Stimulated activated CD4-positive, alpha-beta T cell treated with anti-CD3 and anti-CD28 coated beads, Interleukin-2, amount 100 ng/mL, for 24 hours (primary cell): ENCODE data around the gene CELF4.

Experiments
- DNase-seq, 2 donors: peaks; one replicate each; pipeline ENCODE4 v3.0.0-alpha.2; 2020

CELF4 gene

GRCh38 chr18:37246779-37247340 lies 318.7 kb downstream of the CELF4 start:
- no peak for DNase-seq

GRCh38 chr18:37244618-37245017 lies 321.0 kb downstream of the CELF4 start:
- no peak for DNase-seq

- peak in 1 of 2 donors; percentile 4 for DNase-seq
Measured at GRCh38 chr18:37243741-37244140, 321.9 kb downstream of the CELF4 start.

DNA sequence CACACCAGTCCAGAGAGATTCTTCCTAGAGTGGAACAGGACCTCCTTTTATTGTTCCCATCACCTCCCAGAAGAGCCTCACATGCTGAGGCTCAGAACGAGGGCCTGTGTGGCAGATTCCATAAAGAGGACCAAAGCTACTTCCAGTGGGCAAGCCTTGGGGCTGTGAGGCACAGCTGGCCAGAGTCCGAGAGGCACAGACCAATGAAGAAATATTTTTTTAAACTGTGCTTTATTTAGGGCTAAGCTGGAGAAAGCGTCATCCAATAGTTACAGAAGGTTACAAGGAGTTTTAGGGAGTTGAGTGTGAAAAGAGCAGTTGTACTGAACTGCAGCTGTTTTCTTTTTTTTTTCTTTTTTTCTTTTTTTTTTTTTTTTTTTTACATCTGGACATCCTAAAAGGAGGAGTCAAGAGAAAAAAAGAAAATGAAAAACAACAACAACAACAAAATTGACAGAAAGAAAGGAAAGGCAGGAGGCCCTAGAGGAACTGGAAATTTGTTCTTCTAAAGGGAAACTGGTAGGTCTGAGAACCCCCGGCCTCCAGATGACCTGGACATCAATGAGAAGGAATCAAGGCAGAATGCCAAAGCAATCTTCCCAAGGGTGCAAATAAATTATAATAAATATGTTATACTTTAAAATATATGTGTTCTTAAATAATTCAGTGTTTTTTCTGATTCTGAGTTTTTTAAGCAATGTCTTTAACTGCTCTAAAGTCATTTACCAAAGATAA lies 322.6 kb downstream of the CELF4 start:
- no peak for DNase-seq

DNA sequence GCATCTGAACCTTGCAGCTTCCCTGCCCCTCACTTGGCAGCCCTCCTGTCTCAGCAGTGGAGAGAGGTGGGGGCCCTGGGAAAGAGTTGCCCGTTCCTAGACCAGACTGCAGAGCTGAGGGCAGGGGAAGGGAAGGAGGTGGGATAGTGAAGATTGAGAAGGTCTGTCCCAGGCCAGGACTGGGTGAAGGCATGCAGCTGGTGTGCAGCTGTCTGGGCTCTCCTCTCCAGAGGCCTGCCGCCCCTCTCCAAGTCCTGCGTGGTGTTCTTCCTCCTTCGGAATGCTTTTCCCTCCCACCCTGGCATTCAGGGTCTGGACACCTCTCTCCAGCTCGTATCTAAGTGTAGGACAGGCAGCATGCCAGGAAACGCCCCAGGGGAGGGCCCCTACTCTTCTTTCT lies 323.5 kb downstream of the CELF4 start:
- no peak for DNase-seq

GRCh38 chr18:37238282-37239108 lies 327.1 kb downstream of the CELF4 start:
- no peak for DNase-seq

- DNase-seq, result no peak
Measured at GRCh38 chr18:37235583-37235982, 330.0 kb downstream of the CELF4 start.

GRCh38 chr18:37231251-37231650 lies 334.3 kb downstream of the CELF4 start:
- no peak for DNase-seq

DNA sequence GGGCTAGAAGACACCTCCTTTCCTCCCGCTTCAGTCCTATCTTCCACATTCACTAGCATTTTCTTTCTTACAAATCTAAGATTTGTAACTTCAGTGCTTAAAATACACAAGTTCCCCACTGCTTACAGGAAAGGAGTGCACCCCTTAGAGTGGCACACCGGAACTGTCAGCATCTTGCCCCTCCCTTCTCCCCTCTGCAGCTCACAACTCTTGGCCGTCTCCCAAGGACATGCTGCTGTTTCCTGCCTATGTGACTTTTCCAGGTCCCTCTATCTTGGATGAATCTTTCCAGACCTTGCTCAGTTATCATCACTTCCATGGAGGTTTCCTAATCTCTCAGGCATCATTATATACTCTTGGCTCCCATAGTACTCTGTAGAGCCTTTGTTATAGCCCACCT lies 334.8 kb downstream of the CELF4 start:
- no peak for DNase-seq

DNA sequence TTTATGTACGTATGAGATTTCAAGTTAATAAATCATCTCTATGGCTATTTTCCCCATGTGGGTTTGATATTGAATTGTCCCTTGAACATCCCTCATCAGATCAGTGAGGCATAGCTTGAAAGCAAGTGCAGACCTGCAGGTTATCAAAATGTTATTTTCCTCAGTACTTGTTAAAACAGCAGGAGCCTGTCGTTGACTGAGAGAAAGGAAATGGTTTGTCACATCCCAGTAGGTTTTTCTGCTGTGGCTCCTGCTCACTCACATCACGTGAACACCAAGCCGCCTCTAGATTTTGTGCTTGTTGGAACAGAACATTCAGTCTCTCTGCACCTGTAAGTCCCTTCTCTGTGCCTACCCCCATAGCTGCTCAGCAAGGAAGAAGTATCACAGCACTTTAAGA lies 340.3 kb downstream of the CELF4 start:
- no peak for DNase-seq

- DNase-seq, result no peak
Measured at GRCh38 chr18:37222999-37223378, 342.6 kb downstream of the CELF4 start.

DNA sequence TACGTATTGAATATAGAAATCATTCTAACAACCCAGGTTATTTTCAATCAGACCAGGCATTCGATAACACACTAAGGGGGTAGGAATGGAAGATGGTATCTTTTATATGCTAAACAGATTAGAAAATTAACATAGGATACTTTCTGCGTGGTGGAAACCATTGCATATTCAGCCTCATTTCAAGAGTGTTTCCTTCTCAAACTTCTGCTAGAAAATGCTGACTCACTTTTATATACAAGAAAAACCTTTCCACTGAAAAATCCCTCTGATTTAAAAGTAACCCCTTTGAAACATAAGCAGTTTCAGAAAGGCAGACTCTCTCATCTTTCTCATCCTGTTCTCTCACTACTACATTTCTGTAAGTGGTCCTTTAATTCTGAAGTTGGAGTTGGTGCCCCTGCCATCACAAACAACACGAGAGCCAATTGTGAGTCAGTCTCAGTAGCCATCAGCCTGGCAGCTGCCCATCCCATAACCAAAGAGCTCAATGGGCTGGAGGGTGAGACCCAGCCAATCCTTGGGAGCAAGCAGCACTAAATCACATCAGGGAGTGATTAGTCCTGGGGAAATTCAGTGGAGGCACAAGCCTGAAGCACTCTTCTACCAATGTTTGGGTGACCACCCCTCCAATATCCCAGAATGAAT lies 343.1 kb downstream of the CELF4 start:
- no peak for DNase-seq

GRCh38 chr18:37219257-37219656 lies 346.3 kb downstream of the CELF4 start:
- DNase-seq, result no peak

DNA sequence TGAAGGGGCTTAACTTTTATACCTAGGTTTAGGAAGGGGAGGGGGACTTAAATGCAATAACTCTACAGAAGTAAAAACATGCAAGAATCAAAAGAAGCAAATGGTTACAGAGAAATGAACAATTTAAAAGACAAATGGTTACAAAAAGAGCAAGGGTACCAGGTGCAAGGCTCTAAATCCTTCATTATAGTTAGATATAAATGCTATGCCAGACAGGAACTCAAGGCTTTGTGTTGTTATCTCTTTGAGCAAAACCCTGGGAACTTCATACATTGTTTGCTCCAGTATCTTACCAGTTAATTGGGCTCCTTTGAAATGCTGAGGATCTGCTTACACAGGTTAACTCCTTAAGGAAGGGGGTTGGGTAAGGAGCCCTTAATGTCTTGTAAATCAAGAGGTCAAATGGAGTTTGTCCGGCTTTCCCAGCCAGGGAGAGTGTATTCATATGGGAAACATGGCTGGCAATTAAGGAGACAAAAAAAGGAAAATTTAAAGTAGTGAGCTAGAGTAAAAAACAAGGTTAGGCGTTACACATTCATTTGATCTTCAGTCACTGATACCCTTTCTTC lies 347.5 kb downstream of the CELF4 start:
- no peak for DNase-seq

- no peak for DNase-seq
Measured at GRCh38 chr18:37210781-37211180, 354.8 kb downstream of the CELF4 start.

GRCh38 chr18:37207343-37207742 lies 358.3 kb downstream of the CELF4 start:
- DNase-seq, result no peak

DNA sequence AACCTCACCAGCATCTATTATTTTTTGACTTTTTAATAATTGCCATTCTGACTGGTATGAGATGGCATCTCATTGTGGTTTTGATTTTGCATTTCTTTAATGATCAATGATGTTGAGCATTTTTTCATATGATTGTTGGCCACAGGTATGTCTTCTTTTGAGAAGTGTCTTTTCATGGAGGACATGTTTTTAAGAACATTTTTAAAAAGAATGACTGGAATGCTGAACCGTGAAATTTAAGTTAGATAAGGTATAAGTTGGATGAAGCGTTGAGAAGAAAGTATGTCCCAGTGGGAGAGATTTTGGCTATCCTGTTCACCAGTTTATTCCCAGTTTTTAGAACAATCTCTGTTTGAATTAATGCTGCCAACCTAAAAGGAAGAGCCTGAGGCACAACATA lies 365.9 kb downstream of the CELF4 start:
- no peak for DNase-seq
